DOHH2 (cell line): ENCODE measurements around the gene TTC9B.

Source experiments
- H3F3A ChIP-seq: fragments of 200-600 bp; sonication (generic), shearing (Covaris generic); 2 replicates; pipeline ENCODE4 v1.6.0; 2016; ENCODE audit warnings: antibody characterized with exemption, mild to moderate bottlenecking; ENCODE audit not compliant: control insufficient read depth, insufficient read depth
- H3K27ac ChIP-seq: fragments of 200-600 bp; sonication (generic); 2 replicates; pipeline ENCODE4 v1.5.1; 2014; ENCODE audit warnings: low read depth, mild to moderate bottlenecking, low read length, moderate library complexity
- H3K27me3 ChIP-seq: fragments of 200-600 bp; sonication (generic); 2 replicates; pipeline ENCODE4 v1.6.1; 2014; ENCODE audit warnings: mild to moderate bottlenecking, low read length, mixed read lengths; ENCODE audit not compliant: control insufficient read depth
- H3K36me3 ChIP-seq: fragments of 200-600 bp; sonication (generic); 2 replicates; pipeline ENCODE4 v1.6.1; 2014; ENCODE audit warnings: mild to moderate bottlenecking, low read length, moderate library complexity, mixed read lengths; ENCODE audit not compliant: control insufficient read depth
- H3K4me1 ChIP-seq: fragments of 200-600 bp; sonication (generic); 2 replicates; pipeline ENCODE4 v1.6.1; 2014; ENCODE audit warnings: mild to moderate bottlenecking, low read length, mixed read lengths; ENCODE audit not compliant: control insufficient read depth
- H3K4me2 ChIP-seq: fragments of 200-600 bp; sonication (generic); 2 replicates; pipeline ENCODE4 v1.6.0; 2014; ENCODE audit warnings: mild to moderate bottlenecking, low read length, moderate library complexity
- H3K4me3 ChIP-seq: fragments of 200-600 bp; sonication (generic); 2 replicates; pipeline ENCODE4 v1.5.1; 2014; ENCODE audit warnings: mild to moderate bottlenecking, low read length, mixed read lengths
- H3K79me2 ChIP-seq: fragments of 200-600 bp; sonication (generic); 2 replicates; pipeline ENCODE4 v1.6.1; 2014; ENCODE audit warnings: mild to moderate bottlenecking, low read length, mixed read lengths; ENCODE audit not compliant: control insufficient read depth
- H3K9me2 ChIP-seq: fragments of 200-600 bp; sonication (generic); replicated peaks from 2 replicates; pipeline ENCODE4 v1.6.1; 2014; ENCODE audit warnings: mild to moderate bottlenecking, low read length, mixed read lengths; ENCODE audit not compliant: control insufficient read depth
- H3K9me3 ChIP-seq: fragments of 200-600 bp; sonication (generic); 2 replicates; pipeline ENCODE4 v1.6.1; 2014; ENCODE audit warnings: antibody characterized with exemption, low read length, mixed read lengths; ENCODE audit not compliant: control insufficient read depth, insufficient read depth
- H4K20me1 ChIP-seq: fragments of 200-600 bp; sonication (generic); 2 replicates; pipeline ENCODE4 v1.6.0; 2014; ENCODE audit warnings: low read depth, mild to moderate bottlenecking, antibody characterized with exemption, low read length, moderate library complexity; ENCODE audit not compliant: control insufficient read depth, insufficient read depth
- EZH2phosphoT487 ChIP-seq: fragments of 200-600 bp; sonication (generic); IDR thresholded peaks from 2 replicates; pipeline ENCODE4 v1.6.1; 2017; ENCODE audit warnings: borderline replicate concordance, mild to moderate bottlenecking, antibody characterized with exemption, low read length, moderate library complexity, mixed read lengths
- TF ChIP-seq, protein P1 (sequence below): fragments of 200-600 bp; sonication (generic); IDR thresholded peaks from one replicate; pipeline ENCODE4 v1.5.1; 2014; ENCODE audit warnings: antibody characterized with exemption, mild to moderate bottlenecking, low read depth, low read length; ENCODE audit not compliant: poor library complexity, severe bottlenecking

TTC9B gene

DNA sequence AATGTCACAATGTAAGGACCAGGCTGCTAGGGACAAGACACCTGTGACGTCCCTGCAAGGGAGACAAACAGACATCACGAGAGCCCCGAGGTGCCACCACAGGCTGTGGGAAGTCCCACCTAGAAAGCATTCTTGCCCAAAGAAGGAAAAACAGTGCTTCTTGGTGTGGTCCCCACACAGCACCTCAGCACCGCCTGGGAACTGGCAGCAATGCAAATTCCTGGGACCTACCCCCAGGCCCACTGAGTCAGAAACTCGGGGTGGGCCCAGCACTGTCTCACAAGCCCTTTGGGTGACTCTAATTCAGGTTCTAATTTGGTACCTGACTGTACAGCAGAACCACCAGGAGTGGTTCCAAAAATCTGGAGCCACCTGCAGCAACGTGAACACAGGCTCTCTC, 22.1 kb upstream of the TTC9B start:
- Histone ChIP-seq H3K4me2 (no peak overlapping the region), H3K9me2 (no peaks in the 10 kb centered on the region), H3K4me3 (no peak overlapping the region), H3K4me1 (no peaks in the 10 kb centered on the region), H3K79me2 (no peaks in the 10 kb centered on the region), H3F3A (no peaks in the 10 kb centered on the region), H3K36me3 (peaks cover 51% of the 10 kb centered on the region), H3K27me3 (no peaks in the 10 kb centered on the region), H3K9me3 (no peaks in the 10 kb centered on the region), H4K20me1 (no peaks in the 10 kb centered on the region), H3K27ac (no peak overlapping the region)
- TF ChIP-seq, protein P1, sequence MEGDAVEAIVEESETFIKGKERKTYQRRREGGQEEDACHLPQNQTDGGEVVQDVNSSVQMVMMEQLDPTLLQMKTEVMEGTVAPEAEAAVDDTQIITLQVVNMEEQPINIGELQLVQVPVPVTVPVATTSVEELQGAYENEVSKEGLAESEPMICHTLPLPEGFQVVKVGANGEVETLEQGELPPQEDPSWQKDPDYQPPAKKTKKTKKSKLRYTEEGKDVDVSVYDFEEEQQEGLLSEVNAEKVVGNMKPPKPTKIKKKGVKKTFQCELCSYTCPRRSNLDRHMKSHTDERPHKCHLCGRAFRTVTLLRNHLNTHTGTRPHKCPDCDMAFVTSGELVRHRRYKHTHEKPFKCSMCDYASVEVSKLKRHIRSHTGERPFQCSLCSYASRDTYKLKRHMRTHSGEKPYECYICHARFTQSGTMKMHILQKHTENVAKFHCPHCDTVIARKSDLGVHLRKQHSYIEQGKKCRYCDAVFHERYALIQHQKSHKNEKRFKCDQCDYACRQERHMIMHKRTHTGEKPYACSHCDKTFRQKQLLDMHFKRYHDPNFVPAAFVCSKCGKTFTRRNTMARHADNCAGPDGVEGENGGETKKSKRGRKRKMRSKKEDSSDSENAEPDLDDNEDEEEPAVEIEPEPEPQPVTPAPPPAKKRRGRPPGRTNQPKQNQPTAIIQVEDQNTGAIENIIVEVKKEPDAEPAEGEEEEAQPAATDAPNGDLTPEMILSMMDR, result no peak
- no peak for TF ChIP-seq EZH2phosphoT487

DNA sequence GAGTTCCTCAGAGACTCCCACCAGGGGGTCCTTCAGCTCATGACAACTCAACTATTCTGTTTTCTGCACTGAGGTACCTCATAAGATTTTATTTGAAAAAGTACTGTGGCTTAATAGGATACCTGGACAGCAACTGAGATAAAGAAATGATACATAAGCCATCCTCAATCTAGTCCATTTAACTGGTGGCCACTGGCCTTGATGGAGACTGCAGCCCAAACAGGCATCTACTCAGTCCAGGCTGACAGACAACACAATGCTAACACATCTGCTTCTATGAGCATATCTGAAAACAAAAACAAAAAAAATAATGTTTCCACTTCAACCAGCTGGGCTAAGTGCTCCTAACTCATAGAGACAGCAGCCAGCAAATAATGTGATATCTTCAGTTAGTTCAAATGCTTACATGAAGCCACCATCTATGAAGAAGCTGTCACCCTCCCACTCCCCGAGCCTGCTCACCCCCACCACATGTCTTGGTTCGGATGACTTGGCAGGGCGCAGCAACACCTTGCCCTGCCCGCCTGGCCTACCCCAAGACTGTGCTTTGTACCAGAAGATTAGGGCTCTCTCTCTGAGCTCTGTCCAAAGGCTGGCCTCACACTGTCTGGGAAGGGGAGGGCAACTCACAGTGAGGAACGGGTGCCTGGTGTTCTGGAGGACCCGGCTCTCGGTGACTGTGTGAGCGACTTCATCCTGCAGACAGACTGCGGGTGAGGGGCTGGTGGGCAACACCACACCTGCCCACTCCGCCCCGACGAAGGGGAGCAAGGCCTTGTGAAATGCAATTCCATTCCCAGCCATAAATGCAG, 21.4 kb upstream of the TTC9B start:
- H3K79me2 ChIP-seq, result no peaks in the 10 kb centered on the region
- H4K20me1 ChIP-seq, result no peaks in the 10 kb centered on the region
- H3K36me3 ChIP-seq, result peaks cover 54% of the 10 kb centered on the region
- no peak overlapping the region for H3K4me2 ChIP-seq
- no peak overlapping the region for H3K27ac ChIP-seq
- H3K9me3 ChIP-seq, result no peaks in the 10 kb centered on the region
- no peak overlapping the region for H3K4me3 ChIP-seq
- no peaks in the 10 kb centered on the region for H3K4me1 ChIP-seq
- TF ChIP-seq, protein P1, result no peak
- no peak for TF ChIP-seq EZH2phosphoT487
- no peaks in the 10 kb centered on the region for H3K9me2 ChIP-seq
- H3K27me3 ChIP-seq, result no peaks in the 10 kb centered on the region
- H3F3A ChIP-seq, result no peaks in the 10 kb centered on the region

DNA sequence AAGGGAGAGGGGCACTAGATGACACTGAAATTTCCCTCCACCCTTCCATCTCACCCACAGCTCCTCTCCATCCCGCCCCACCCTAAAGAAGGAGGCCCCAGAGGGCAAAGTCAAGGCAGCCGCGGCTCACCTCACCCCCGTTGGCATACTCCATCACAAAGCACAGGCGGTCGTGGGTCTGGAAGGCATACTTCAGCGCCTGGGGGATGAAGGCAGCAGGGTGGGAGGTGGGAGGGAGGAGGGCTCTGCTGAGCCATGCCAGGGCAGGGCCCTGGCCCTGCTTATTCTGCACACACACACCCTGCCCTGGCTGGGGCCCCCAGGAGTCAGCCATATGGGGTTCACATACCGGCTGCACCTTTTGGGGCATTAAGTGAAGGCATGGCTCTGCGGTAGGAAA, 20.6 kb upstream of the TTC9B start:
- no peak overlapping the region for H3K27ac ChIP-seq
- no peaks in the 10 kb centered on the region for H3K4me1 ChIP-seq
- H3K4me3 ChIP-seq, result no peak overlapping the region
- no peak for TF ChIP-seq EZH2phosphoT487
- TF ChIP-seq, protein P1, result no peak
- no peaks in the 10 kb centered on the region for H3K79me2 ChIP-seq
- peaks cover 54% of the 10 kb centered on the region for H3K36me3 ChIP-seq
- H4K20me1 ChIP-seq, result no peaks in the 10 kb centered on the region
- H3F3A ChIP-seq, result no peaks in the 10 kb centered on the region
- no peaks in the 10 kb centered on the region for H3K9me2 ChIP-seq
- H3K4me2 ChIP-seq, result no peak overlapping the region
- no peaks in the 10 kb centered on the region for H3K27me3 ChIP-seq
- no peaks in the 10 kb centered on the region for H3K9me3 ChIP-seq
